Cardiac fibroblast (primary cell): Measurements from ENCODE around the gene TEX2.

Experiments
- DNase-seq, 2 donors: peaks; one replicate each; pipeline versions ENCODE4 v3.0.0 to v3.0.0-alpha.2; 2010; ENCODE audit warnings: low read depth in 2 of 2
- H3K4me3 ChIP-seq, 2 donors: replicated peaks in 1 of 2; 1 replicate in 1 of 2; 2 replicates in 1 of 2; pipeline ENCODE4 v1.5.1; 2011; ENCODE audit warnings: low read depth in 2 of 2, low read length in 2 of 2, mild to moderate bottlenecking in 2 of 2, moderate library complexity in 1 of 2
- TF ChIP-seq, protein P1 (sequence below): IDR thresholded peaks from one replicate; pipeline ENCODE4 v1.5.1; 2011; ENCODE audit warnings: low read depth, mild to moderate bottlenecking, low read length, inconsistent platforms

TEX2 gene

DNA sequence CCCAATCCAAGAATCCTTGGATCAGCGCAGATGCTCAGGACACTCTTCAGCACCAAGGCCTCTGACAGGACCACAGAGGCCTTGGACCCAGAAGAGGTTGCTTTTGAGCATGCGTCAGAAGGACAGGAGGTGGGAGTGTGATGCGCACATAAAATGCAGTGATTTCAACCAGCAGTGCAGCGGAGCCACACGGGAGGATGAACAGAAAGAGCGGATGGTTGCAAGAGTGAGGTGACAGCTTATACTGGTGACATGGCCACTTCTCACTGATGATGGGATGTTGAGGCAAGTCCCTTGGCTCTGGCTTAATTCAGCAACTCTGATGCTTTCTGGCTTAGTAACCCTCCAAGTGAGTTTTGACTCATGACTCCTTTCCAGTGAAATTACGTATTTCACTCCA, 107.9 kb downstream of the TEX2 start:
- no peak overlapping the region for H3K4me3 ChIP-seq

DNA sequence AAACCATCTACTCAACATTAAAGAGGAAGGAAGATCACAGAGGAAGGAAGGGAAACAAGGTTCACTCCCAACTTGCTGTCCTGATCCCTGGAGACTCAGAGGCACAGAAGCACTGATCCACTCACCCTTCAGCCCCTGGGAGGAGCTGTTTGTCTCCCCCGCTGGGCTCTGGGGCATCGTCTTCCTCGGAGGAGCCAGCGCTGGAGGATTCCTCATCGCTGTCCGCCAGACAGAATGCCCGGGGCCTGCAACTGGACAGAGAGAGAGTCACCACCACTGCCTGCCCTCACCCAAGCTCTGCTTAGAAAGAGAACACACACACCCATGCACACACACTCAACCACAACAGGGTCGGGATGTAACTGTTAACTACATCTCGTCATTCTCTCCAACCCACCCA, 108.3 kb downstream of the TEX2 start:
- no peak overlapping the region for H3K4me3 ChIP-seq
- DNase-seq: no peak
- TF ChIP-seq, protein P1, sequence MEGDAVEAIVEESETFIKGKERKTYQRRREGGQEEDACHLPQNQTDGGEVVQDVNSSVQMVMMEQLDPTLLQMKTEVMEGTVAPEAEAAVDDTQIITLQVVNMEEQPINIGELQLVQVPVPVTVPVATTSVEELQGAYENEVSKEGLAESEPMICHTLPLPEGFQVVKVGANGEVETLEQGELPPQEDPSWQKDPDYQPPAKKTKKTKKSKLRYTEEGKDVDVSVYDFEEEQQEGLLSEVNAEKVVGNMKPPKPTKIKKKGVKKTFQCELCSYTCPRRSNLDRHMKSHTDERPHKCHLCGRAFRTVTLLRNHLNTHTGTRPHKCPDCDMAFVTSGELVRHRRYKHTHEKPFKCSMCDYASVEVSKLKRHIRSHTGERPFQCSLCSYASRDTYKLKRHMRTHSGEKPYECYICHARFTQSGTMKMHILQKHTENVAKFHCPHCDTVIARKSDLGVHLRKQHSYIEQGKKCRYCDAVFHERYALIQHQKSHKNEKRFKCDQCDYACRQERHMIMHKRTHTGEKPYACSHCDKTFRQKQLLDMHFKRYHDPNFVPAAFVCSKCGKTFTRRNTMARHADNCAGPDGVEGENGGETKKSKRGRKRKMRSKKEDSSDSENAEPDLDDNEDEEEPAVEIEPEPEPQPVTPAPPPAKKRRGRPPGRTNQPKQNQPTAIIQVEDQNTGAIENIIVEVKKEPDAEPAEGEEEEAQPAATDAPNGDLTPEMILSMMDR: no peak

More for the DNA sequence above, 107.9 kb downstream of the TEX2 start:
- no peak for DNase-seq
- TF ChIP-seq, protein P1: no peak

DNA sequence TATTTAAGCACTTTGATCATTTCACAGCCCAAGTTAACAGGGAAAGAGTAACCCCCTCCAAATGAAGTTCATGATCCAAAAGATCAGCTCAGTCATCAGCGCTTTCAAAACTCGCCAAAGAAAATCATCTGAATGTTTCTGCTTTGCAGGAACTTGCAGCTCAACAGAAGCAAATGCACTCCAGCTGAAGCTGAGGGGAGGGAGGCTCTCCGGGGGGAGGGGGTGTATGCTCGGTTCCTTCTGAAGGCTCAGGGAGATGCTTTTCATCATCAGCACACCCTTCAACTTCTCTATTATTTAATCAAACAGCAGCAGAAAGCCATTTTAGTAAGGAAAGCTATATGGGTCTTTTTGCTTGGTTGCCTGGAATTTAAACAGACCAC, 108.8 kb downstream of the TEX2 start:
- TF ChIP-seq, protein P1: no peak
- no peak for DNase-seq
- H3K4me3 ChIP-seq: no peak overlapping the region

DNA sequence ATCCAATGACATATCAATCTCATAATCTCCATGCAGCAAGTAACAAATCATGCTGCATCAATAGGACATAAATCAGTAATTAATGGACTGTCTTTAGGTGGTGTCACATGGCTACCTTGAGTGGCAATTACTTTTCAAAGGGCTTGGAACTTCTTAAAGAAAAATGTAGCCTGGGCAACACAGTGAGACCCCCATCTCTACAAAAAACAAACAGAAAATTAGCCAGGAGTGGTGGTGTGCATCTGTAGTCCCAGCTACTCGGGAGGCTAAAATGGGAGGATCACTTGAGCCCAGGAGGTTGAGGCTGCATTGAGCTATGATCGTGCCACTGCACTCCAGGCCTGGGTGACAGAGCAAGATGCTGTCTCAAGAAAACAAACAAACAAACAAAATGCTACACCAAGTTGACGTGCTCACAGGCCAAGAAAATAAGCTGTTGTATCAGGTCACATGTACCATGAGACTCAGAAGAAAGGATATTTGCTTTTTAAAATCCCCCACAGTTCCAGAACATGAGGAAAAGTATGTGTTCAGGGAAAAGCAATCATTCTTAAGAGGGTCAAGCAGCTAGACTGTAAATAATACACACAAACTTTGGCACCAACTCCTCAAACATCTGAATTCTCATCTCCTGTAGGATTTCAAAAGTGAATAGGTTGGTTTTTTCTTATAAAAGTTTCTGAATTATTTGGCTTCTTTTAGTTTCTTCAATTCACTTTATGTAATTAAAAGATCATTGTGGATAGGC, 109.3 kb downstream of the TEX2 start:
- TF ChIP-seq, protein P1: no peak
- no peak for DNase-seq
- H3K4me3 ChIP-seq: no peak overlapping the region

DNA sequence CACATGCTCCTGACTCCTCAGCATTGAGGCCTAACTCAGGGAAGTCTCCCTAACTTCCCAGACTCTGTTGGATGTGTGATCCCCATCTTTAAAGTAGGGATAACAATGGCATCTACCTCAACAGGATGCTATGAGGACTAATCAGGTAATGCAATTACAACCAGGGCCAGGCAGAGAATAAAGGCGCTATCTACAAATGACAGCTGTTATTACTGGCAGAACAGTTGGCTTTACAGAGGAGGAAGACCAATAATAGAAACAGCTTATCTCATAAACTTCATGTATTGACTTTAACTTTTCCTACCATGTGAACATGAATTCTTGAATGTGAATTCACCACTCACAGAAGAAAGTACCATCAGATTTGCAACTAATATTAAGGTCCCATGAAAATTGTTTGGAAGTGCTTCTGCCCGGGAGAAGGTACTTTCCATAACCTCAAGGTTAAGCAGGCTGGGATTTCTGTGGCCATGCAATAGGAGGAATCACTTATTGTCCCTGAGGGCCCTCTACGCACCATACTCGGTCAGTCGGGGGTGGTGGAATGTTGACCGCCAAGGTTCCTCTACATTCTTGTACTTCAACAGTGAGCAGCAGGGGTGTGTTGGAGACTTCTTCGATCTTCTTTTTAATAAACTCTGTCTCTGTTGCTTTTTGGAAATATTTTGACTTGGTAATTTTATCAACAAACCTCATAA, 110.5 kb downstream of the TEX2 start:
- TF ChIP-seq, protein P1: no peak
- H3K4me3 ChIP-seq: no peak overlapping the region
- peak in 1 of 2 donors; percentile 21 for DNase-seq

DNA sequence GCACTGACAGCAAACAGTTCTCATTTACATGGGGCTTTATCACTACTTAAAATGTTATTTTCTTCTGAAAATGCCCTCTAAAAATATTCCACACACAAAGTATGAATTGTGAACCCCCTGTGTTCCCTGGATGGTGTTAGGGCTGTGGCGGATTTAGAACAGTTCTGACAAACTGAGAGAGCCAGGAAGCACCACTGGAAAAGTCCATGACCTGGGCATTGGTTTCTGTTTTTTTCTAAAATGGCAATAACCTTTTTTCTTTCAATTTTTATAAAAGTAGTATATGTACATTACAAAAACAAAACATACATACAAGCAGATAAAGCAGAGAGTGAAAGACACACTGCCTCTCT, 112.1 kb downstream of the TEX2 start:
- TF ChIP-seq, protein P1: no peak

More for the DNA sequence above, 112.1 kb downstream of the TEX2 start:
- H3K4me3 ChIP-seq: no peak overlapping the region
- no peak for DNase-seq
